ENCODE data around the gene DBR1.
A peak's percentile ranks its signal among the peaks of the same experiment; 100 is the strongest.

The DBR1 gene

DNA sequence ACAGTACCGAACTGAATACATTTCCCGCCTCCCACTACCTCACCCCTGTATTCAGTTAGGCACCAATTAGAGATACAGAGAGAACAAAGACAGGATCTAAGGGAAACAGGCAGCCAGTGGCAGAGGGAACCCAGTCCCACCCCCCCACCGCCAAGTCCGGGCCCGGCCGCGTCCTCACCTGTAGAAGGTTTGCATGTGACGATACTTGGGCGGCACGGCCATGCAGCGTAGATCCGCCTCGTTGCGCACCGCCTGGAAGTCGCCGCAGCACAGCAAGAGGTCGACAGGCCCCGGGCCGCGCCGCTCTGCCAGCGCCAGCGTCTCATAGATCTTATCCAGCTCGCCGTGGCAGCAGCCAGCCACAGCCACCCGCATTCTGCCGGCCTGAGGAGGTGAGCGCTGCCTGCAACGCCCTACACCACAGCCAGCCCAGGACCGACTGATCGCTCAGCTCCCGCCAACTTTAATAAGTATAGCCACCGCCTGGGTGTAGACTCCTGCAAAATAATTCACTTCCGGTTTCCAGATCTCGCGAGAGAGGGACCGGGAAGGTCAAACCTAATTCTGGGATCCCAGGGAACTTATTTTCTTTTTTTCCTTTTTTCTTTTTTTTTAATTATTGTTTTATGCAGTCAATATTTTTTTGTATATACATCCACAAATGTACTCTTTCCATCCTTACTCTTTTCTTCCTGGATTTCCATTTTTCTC lies at the start of gene DBR1:
TSS of gene DBR1 (minus strand) at position 501 of the 711 bp plus-strand sequence. CDS start at position 375, 126 bp downstream.
- H3K27ac ChIP-seq (ENCODE audit: low read depth, low read length) = peak within 1 kb of the TSS; percentile 74
- no peaks in the 10 kb centered on the region for H3K9me3 ChIP-seq (ENCODE audit: control insufficient read depth in 5 of 5, low read length in 5 of 5)
- H3K27me3 ChIP-seq (ENCODE audit: control insufficient read depth in 5 of 5, insufficient read depth in 4 of 5, low read length in 5 of 5) = no peaks in the 10 kb centered on the region
- peak within 1 kb of the TSS; percentile 89 to 99 (median 95) for H3K4me3 ChIP-seq (ENCODE audit: low read depth in 1 of 5, low read length in 5 of 5)
- peak within 1 kb of the TSS; percentile 87 to 98 (median 92) for H3K9ac ChIP-seq (ENCODE audit: low read length in 5 of 5)
- peaks cover 0 to 18% (median 18%) of the 10 kb centered on the region in 5 donors for H3K4me1 ChIP-seq (ENCODE audit: control insufficient read depth in 5 of 5, insufficient read depth in 5 of 5, low read length in 5 of 5)
- peaks cover 3 to 10% (median 5%) of the 10 kb centered on the region in 5 donors for H3K36me3 ChIP-seq (ENCODE audit: control insufficient read depth in 5 of 5, insufficient read depth in 5 of 5, low read length in 5 of 5)

DNA sequence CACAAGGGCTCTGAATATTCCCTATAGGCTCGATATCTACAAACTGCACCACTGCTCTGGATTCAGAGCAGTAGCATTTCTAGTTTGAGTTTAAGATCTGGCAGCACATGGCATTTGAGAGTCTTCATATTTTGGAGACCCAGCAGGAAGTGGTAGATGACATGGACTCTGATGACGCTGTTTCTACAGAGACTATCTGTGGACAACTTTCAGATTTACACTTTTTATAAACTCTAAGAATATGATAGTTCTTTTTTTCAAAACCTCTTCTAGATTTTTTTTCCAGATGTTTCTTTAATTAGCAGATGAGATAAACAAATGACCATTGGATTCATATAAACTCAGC lies 48.2 kb upstream of the DBR1 start:
- H3K36me3 ChIP-seq (ENCODE audit: control insufficient read depth in 5 of 5, insufficient read depth in 5 of 5, low read length in 5 of 5) = peaks cover 32 to 51% (median 36%) of the 10 kb centered on the region in 5 donors
- H3K27me3 ChIP-seq (ENCODE audit: control insufficient read depth in 5 of 5, insufficient read depth in 4 of 5, low read length in 5 of 5) = no peaks in the 10 kb centered on the region
- peaks cover 0 to 22% (median 12%) of the 10 kb centered on the region in 5 donors for H3K4me1 ChIP-seq (ENCODE audit: control insufficient read depth in 5 of 5, insufficient read depth in 5 of 5, low read length in 5 of 5)

GRCh38 chr3:138222131-138222941 lies 47.6 kb upstream of the DBR1 start:
- Histone ChIP-seq H3K4me3 (ENCODE audit: low read depth in 1 of 5, low read length in 5 of 5) (no peak overlapping the region), H3K9me3 (ENCODE audit: control insufficient read depth in 5 of 5, low read length in 5 of 5) (no peaks in the 10 kb centered on the region), H3K27me3 (ENCODE audit: control insufficient read depth in 5 of 5, insufficient read depth in 4 of 5, low read length in 5 of 5) (no peaks in the 10 kb centered on the region), H3K36me3 (ENCODE audit: control insufficient read depth in 5 of 5, insufficient read depth in 5 of 5, low read length in 5 of 5) (peaks cover 30 to 45% (median 41%) of the 10 kb centered on the region in 5 donors), H3K27ac (ENCODE audit: low read depth, low read length) (peak overlapping the region; percentile 3), H3K9ac (ENCODE audit: low read length in 5 of 5) (no peak overlapping the region), H3K4me1 (ENCODE audit: control insufficient read depth in 5 of 5, insufficient read depth in 5 of 5, low read length in 5 of 5) (peaks cover 0 to 22% (median 12%) of the 10 kb centered on the region in 5 donors)

More for the DNA sequence above, 48.2 kb upstream of the DBR1 start:
- Histone ChIP-seq H3K9me3 (ENCODE audit: control insufficient read depth in 5 of 5, low read length in 5 of 5) (no peaks in the 10 kb centered on the region), H3K27ac (ENCODE audit: low read depth, low read length) (no peak overlapping the region), H3K9ac (ENCODE audit: low read length in 5 of 5) (no peak overlapping the region), H3K4me3 (ENCODE audit: low read depth in 1 of 5, low read length in 5 of 5) (no peak overlapping the region)

DNA sequence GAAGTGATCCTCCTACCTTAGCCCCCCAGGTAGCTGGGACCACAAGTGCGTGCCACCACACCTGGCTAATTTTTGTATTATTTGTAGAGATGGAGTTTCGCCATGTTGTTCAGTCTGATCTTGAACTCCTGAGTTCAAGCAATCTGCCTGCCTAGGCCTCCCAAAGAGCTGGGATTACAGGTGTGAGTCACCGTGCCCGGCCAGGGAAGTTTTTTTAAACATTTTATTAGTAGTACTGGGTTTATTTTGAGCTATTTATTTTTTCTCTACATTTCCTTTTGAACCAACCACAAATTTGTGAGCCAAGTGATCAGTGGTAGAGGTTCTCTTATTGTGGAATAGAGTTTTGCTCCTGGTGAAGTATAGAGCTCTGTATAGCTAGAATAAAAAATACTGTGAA lies 46.1 kb upstream of the DBR1 start:
- Histone ChIP-seq H3K9ac (ENCODE audit: low read length in 5 of 5) (no peak overlapping the region), H3K9me3 (ENCODE audit: control insufficient read depth in 5 of 5, low read length in 5 of 5) (no peaks in the 10 kb centered on the region), H3K36me3 (ENCODE audit: control insufficient read depth in 5 of 5, insufficient read depth in 5 of 5, low read length in 5 of 5) (peaks cover 27 to 32% (median 30%) of the 10 kb centered on the region in 5 donors), H3K27me3 (ENCODE audit: control insufficient read depth in 5 of 5, insufficient read depth in 4 of 5, low read length in 5 of 5) (no peaks in the 10 kb centered on the region), H3K4me1 (ENCODE audit: control insufficient read depth in 5 of 5, insufficient read depth in 5 of 5, low read length in 5 of 5) (peaks cover 0 to 22% (median 12%) of the 10 kb centered on the region in 5 donors), H3K4me3 (ENCODE audit: low read depth in 1 of 5, low read length in 5 of 5) (no peak overlapping the region), H3K27ac (ENCODE audit: low read depth, low read length) (no peak overlapping the region)

DNA sequence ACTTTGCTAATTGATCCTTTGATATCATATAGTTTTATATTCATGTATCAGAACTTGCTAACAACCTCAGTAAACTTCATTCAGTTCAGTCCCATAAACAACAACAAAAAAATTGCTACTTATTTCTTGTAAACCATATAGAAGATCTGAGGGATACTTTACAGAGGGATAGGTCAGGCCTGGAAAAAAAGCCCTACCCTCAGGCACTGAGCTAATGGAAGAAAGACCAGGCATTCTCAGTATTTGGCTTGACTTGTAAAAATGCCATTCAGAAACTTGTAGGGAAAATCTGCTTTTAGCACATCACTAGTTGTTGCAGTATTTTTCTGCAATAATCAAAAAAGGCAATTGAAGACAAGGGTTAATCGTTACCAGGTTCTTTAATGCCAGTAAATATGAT lies 45.5 kb upstream of the DBR1 start:
- Histone ChIP-seq H3K9ac (ENCODE audit: low read length in 5 of 5) (no peak overlapping the region), H3K27me3 (ENCODE audit: control insufficient read depth in 5 of 5, insufficient read depth in 4 of 5, low read length in 5 of 5) (no peaks in the 10 kb centered on the region), H3K27ac (ENCODE audit: low read depth, low read length) (no peak overlapping the region), H3K4me1 (ENCODE audit: control insufficient read depth in 5 of 5, insufficient read depth in 5 of 5, low read length in 5 of 5) (peaks cover 0 to 22% (median 12%) of the 10 kb centered on the region in 5 donors), H3K4me3 (ENCODE audit: low read depth in 1 of 5, low read length in 5 of 5) (no peak overlapping the region), H3K9me3 (ENCODE audit: control insufficient read depth in 5 of 5, low read length in 5 of 5) (no peaks in the 10 kb centered on the region), H3K36me3 (ENCODE audit: control insufficient read depth in 5 of 5, insufficient read depth in 5 of 5, low read length in 5 of 5) (peaks cover 22 to 27% (median 25%) of the 10 kb centered on the region in 5 donors)

DNA sequence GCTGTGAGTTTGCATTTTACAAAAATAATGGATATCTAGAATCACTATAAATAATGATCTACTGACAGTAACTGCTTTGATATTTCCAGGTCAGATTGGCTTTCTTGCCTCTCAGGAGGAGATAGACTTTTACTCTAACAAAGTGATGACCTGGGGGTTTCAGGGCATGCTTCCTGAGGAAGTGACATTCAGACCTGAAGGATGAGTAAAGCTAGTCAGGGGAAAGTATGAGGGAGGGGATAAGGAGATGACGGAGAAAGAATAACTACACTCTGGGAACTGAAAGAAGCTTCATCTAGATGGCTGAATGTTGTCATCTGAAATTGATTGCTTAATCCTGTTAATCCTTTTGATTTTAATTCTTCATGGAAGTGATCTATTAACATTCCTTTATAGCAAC lies 44.5 kb upstream of the DBR1 start:
- Histone ChIP-seq H3K27ac (ENCODE audit: low read depth, low read length) (no peak overlapping the region), H3K9me3 (ENCODE audit: control insufficient read depth in 5 of 5, low read length in 5 of 5) (no peaks in the 10 kb centered on the region), H3K9ac (ENCODE audit: low read length in 5 of 5) (no peak overlapping the region), H3K27me3 (ENCODE audit: control insufficient read depth in 5 of 5, insufficient read depth in 4 of 5, low read length in 5 of 5) (no peaks in the 10 kb centered on the region), H3K4me3 (ENCODE audit: low read depth in 1 of 5, low read length in 5 of 5) (no peak overlapping the region), H3K36me3 (ENCODE audit: control insufficient read depth in 5 of 5, insufficient read depth in 5 of 5, low read length in 5 of 5) (peaks cover 12 to 21% (median 15%) of the 10 kb centered on the region in 5 donors), H3K4me1 (ENCODE audit: control insufficient read depth in 5 of 5, insufficient read depth in 5 of 5, low read length in 5 of 5) (peaks cover 0 to 22% (median 12%) of the 10 kb centered on the region in 5 donors)

- Histone ChIP-seq H3K27me3 (ENCODE audit: control insufficient read depth in 5 of 5, insufficient read depth in 4 of 5, low read length in 5 of 5) (no peaks in the 10 kb centered on the region), H3K9me3 (ENCODE audit: control insufficient read depth in 5 of 5, low read length in 5 of 5) (no peaks in the 10 kb centered on the region), H3K9ac (ENCODE audit: low read length in 5 of 5) (no peak overlapping the region), H3K4me3 (ENCODE audit: low read depth in 1 of 5, low read length in 5 of 5) (no peak overlapping the region), H3K27ac (ENCODE audit: low read depth, low read length) (no peak overlapping the region), H3K36me3 (ENCODE audit: control insufficient read depth in 5 of 5, insufficient read depth in 5 of 5, low read length in 5 of 5) (peaks cover 0 to 6% (median 4%) of the 10 kb centered on the region in 5 donors), H3K4me1 (ENCODE audit: control insufficient read depth in 5 of 5, insufficient read depth in 5 of 5, low read length in 5 of 5) (peaks cover 0 to 3% (median under 1%) of the 10 kb centered on the region in 5 donors)
Measured at GRCh38 chr3:138213398-138214085, 38.8 kb upstream of the DBR1 start.

- no peak overlapping the region for H3K9ac ChIP-seq (ENCODE audit: low read length in 5 of 5)
- no peaks in the 10 kb centered on the region for H3K9me3 ChIP-seq (ENCODE audit: control insufficient read depth in 5 of 5, low read length in 5 of 5)
- no peak overlapping the region for H3K4me3 ChIP-seq (ENCODE audit: low read depth in 1 of 5, low read length in 5 of 5)
- H3K4me1 ChIP-seq (ENCODE audit: control insufficient read depth in 5 of 5, insufficient read depth in 5 of 5, low read length in 5 of 5) = no peaks in the 10 kb centered on the region
- H3K27me3 ChIP-seq (ENCODE audit: control insufficient read depth in 5 of 5, insufficient read depth in 4 of 5, low read length in 5 of 5) = no peaks in the 10 kb centered on the region
- no peak overlapping the region for H3K27ac ChIP-seq (ENCODE audit: low read depth, low read length)
- H3K36me3 ChIP-seq (ENCODE audit: control insufficient read depth in 5 of 5, insufficient read depth in 5 of 5, low read length in 5 of 5) = peaks cover 0 to 6% (median 0%) of the 10 kb centered on the region in 5 donors
Measured at GRCh38 chr3:138210528-138210927, 35.8 kb upstream of the DBR1 start.

GRCh38 chr3:138206196-138206595 lies 31.5 kb upstream of the DBR1 start:
- H3K36me3 ChIP-seq (ENCODE audit: control insufficient read depth in 5 of 5, insufficient read depth in 5 of 5, low read length in 5 of 5) = no peaks in the 10 kb centered on the region

More at GRCh38 chr3:138206196-138206595, 31.5 kb upstream of the DBR1 start:
- Histone ChIP-seq H3K27me3 (ENCODE audit: control insufficient read depth in 5 of 5, insufficient read depth in 4 of 5, low read length in 5 of 5) (no peaks in the 10 kb centered on the region), H3K4me1 (ENCODE audit: control insufficient read depth in 5 of 5, insufficient read depth in 5 of 5, low read length in 5 of 5) (no peaks in the 10 kb centered on the region), H3K27ac (ENCODE audit: low read depth, low read length) (no peak overlapping the region), H3K4me3 (ENCODE audit: low read depth in 1 of 5, low read length in 5 of 5) (no peak overlapping the region), H3K9me3 (ENCODE audit: control insufficient read depth in 5 of 5, low read length in 5 of 5) (no peaks in the 10 kb centered on the region), H3K9ac (ENCODE audit: low read length in 5 of 5) (no peak overlapping the region)
